HAP-1 (cell line): ENCODE data around the gene GALNT9.

ENCODE experiments used
- DNase-seq, 2 experiments: peaks; one replicate each; pipeline ENCODE4 v3.0.0-alpha.2; 2016 to 2020; ENCODE audit warnings: low spot score in 2 of 2
- H3K27me3 ChIP-seq: fragments of 250-450 bp; sonication (Bioruptor Pico); 2 replicates; pipeline ENCODE4 v1.5.1; 2020; ENCODE audit warnings: low read depth, mild to moderate bottlenecking, moderate library complexity
- H3K36me3 ChIP-seq: fragments of 250-450 bp; sonication (Bioruptor Pico); replicated peaks from 2 replicates; pipeline ENCODE4 v1.5.1; 2020; ENCODE audit warnings: mild to moderate bottlenecking
- H3K4me1 ChIP-seq: fragments of 250-450 bp; sonication (Bioruptor Pico); 2 replicates; pipeline ENCODE4 v1.5.1; 2020; ENCODE audit warnings: mild to moderate bottlenecking
- H3K4me3 ChIP-seq: fragments of 250-450 bp; sonication (Bioruptor Pico); 2 replicates; pipeline ENCODE4 v1.5.1; 2020; ENCODE audit warnings: mild to moderate bottlenecking, moderate library complexity
- H3K9me3 ChIP-seq: fragments of 250-450 bp; sonication (Bioruptor Pico); 2 replicates; pipeline ENCODE4 v1.5.1; 2020; ENCODE audit warnings: mild to moderate bottlenecking, moderate library complexity
- in situ Hi-C: fragments of 300-500 bp; cut with MboI; formaldehyde crosslinking; loops from 3 replicates; pipeline ENCODE4 v1.14.3; 2020; ENCODE audit warnings: low sequenced_read_pairs, inconsistent platforms, mixed read lengths

Gene GALNT9

DNA sequence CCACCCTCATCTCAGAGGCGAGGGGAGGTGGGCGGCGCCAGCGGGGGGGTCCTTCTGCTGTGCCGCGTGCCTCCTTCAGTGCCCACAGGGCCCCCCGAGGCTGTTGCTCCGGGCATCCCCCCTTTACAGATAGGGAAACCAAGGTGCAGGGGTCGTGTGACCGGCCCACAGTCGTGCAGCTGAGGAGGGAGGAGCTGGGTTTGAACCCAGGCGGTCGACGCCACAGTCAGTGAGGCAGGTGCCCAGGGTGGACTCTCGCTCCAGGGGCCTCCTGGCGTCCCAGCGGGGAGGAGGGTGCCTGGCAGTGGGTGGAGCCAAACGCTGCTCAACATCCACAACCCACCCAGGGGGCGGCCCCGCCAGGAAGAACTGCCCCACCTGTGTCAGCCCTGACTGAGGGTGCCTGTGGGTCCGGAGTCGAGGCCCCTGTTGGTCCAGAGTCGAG, 8.6 kb downstream of the GALNT9 start:
- in situ Hi-C loops = no loop called here
- Histone ChIP-seq H3K27me3 (peaks cover 23% of the 10 kb centered on the region), H3K9me3 (no peaks in the 10 kb centered on the region), H3K4me3 (no peak overlapping the region), H3K36me3 (no peaks in the 10 kb centered on the region), H3K4me1 (no peaks in the 10 kb centered on the region)
- DNase-seq = no peak

DNA sequence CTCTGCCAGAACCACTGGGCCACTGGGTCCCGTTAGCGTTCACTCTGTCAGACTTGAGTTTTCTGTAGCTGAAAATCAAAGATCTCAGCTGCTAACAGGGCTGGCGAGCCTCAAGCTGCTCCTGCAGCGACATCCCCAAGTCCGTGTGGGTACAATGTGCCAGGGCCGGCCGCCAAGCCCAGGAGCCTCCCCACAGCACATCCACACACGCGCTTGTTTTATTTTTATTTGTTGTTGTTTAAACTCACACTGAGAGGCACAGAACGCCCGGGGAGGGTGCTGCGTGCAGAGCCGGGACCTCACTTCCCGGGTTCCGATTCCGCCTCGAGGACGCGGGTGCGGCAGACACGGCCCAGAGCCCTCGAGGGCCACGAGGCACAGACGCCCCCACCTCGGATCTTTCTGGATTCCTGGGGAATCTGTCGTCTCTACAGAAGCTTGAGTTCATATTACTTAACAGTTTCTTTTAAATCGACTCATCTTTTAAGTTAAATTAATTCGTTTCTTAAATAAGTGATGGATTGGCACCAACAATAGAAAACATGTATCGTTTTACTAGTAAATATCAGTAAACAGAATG, 9.3 kb downstream of the GALNT9 start:
- DNase-seq = no peak
- no peaks in the 10 kb centered on the region for H3K4me1 ChIP-seq
- peaks cover 23% of the 10 kb centered on the region for H3K27me3 ChIP-seq
- H3K9me3 ChIP-seq = no peaks in the 10 kb centered on the region
- H3K4me3 ChIP-seq = no peak overlapping the region
- in situ Hi-C loops = no loop called here
- H3K36me3 ChIP-seq = no peaks in the 10 kb centered on the region

DNA sequence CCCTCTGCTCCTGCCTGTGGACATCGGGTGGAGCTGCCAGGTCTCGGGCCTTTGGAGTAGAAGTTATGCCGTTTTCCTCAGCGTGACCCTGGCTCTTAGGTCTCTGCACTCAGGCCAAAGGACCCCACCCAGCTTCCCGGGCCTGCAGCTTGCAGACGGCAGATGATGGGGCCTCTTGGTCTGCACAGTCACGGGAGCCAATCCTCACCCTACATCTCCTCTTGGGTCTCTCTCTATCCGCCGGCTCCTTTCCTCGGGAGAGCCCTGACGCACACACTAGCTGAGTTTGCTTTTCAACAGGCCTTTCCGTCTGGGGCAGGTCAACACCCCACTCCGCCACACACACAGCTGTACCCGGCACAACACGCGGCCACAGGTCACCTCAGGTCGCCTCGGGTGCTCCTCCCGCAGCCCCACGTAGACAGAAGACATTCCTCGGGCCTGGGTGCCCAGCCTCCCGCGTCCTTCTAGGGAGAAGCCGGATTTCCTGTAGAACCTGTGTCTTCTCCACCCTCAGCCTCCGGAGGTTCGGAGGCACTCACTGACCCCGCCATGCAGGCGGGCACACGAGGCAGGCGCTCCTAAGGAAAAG, 9.9 kb downstream of the GALNT9 start:
- no peak for DNase-seq
- Histone ChIP-seq H3K27me3 (peaks cover 23% of the 10 kb centered on the region), H3K4me3 (no peak overlapping the region), H3K36me3 (no peaks in the 10 kb centered on the region), H3K9me3 (no peaks in the 10 kb centered on the region), H3K4me1 (no peaks in the 10 kb centered on the region)
- in situ Hi-C loops = no loop called here

DNA sequence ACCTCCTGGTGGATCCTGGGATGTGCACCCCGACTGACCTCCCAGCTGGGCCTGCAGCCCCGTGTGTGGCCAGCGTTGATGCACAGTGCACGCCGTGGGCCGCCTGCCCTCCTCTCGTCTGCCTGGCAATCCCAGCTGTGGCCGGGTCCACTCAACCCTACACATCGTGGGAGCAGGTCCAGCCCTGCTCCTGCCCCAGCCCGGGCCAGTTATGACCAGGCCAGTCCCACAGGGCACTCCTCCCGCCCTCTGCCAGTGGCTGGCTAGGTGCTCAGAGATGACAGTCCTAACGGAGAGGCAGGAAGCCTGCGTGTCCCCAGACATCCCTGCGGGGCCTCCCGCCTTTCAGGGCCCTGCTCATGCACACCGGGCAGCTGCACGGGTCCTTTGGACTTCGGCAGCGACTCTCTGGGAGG, 10.8 kb downstream of the GALNT9 start:
- no peaks in the 10 kb centered on the region for H3K36me3 ChIP-seq
- in situ Hi-C loops = no loop called here
- no peak for DNase-seq
- no peak overlapping the region for H3K4me3 ChIP-seq
- H3K4me1 ChIP-seq = no peaks in the 10 kb centered on the region
- H3K9me3 ChIP-seq = no peaks in the 10 kb centered on the region
- H3K27me3 ChIP-seq = peaks cover 23% of the 10 kb centered on the region

DNA sequence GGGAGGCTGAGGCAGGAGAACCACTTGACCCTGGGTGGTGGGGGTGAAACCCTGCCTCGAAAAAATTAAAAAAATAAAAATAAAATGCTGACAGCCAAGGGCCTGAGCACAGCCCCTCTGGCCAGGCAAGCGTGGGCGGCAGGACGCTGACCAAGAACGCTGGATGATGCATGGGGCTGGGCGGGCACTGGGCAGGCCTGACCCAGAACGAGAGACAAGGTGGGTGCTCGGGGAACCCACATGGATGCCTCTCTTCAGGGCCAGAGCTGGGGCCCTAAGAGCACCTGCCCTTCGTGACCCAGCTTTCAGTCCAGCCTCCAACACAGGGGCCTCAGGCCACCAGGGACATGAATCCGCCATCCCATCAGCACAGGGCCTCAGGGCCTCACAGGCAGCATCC, 11.3 kb downstream of the GALNT9 start:
- no peak for DNase-seq
- Histone ChIP-seq H3K4me1 (no peaks in the 10 kb centered on the region), H3K9me3 (no peaks in the 10 kb centered on the region)

DNA sequence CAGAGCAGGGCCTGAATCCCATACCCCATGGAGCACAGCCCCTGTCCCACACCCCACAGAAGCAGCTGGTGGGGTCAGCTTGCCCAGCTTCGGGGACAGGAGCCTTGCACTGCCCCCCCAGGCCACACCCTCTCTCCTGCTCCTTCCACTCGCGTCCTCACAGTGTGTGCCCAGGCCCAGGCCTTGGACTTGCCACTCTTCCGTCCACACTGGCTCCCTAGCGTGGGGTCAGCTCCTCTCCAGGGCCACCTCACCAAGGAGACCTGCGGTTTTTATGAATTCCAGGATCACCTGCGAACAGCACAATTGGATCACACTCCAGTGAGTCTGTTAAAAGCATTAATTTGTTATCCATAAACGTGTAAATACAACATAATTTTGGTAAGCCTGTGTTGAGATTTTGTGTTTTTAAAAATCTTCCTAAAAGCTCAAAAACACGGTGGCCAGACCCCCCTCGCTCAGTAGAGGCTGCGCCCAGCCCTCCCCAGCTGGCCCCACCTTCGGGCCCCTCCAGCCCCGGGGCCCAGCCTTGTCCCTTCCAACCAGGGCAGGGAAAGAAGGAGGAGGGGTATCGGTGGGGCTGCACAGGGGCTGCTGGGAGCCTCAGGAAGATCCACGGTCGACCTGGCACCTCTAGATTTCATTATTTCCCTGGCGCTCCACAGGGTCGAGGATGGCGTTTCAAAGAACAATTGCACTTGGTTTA, 12.0 kb downstream of the GALNT9 start:
- Histone ChIP-seq H3K4me1 (no peaks in the 10 kb centered on the region), H3K27me3 (peaks cover 17% of the 10 kb centered on the region), H3K4me3 (no peak overlapping the region), H3K36me3 (no peaks in the 10 kb centered on the region), H3K9me3 (no peaks in the 10 kb centered on the region)
- in situ Hi-C loops = no loop called here
- DNase-seq = no peak

More for the DNA sequence above, 11.3 kb downstream of the GALNT9 start:
- Histone ChIP-seq H3K4me3 (no peak overlapping the region), H3K36me3 (no peaks in the 10 kb centered on the region), H3K27me3 (peaks cover 19% of the 10 kb centered on the region)
- in situ Hi-C loops = no loop called here

DNA sequence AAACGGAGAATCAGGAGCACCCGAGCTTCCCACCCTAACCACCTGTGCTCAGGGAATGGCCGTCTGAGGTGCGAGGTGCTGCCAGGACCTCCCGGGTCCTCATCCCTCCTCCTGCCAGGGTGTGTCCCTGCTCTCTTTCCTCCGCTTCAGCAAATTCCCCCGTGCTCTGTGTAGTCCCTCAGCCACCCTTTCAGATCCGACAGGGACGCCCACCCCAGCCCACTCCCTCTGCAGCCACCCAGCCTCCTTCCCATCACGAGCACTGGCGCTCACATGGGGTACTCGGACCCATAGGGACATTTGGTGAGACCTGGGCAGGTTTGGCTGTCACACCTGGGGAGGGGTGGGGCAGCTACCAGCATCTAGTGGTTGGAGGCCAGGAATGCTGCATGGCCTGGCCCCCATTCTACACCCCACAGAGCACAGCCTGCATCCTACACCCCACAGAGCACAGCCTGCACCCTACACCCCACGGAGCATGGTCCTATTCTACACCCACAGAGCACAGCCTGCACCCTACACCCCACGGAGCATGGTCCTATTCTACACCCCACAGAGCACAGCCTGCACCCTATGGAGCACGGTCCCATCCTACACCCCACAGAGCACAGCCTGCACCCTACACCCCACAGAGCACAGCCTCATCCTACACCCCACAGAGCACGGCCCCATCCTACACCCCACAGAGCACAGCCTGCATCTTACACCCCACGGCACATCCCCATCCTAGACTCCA, 12.7 kb downstream of the GALNT9 start:
- in situ Hi-C loops = no loop called here
- H3K4me3 ChIP-seq = no peak overlapping the region
- H3K9me3 ChIP-seq = no peaks in the 10 kb centered on the region
- peaks cover 15% of the 10 kb centered on the region for H3K27me3 ChIP-seq
- no peaks in the 10 kb centered on the region for H3K4me1 ChIP-seq
- no peaks in the 10 kb centered on the region for H3K36me3 ChIP-seq
- no peak for DNase-seq

DNA sequence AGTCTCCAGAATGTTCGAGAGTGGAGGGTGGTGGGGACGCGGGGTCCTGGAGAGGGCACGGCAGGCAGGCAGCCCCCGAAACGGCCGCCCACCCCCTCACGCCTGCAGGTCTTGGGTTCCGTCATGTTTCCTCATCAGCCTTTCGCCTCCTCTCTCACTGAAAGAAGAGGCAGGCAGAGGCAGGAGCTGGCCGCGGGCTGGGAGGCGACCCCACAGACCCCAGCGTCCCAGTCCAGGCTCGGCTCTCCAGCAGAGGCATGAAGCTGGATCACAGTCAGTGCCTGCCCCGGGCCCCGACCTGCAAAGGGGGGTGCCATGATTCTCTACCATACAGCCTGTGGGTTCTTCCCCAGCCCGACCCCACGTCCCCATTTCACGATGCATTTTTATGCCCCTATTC, 13.4 kb downstream of the GALNT9 start:
- H3K4me1 ChIP-seq = no peaks in the 10 kb centered on the region
- in situ Hi-C loops = no loop called here

DNA sequence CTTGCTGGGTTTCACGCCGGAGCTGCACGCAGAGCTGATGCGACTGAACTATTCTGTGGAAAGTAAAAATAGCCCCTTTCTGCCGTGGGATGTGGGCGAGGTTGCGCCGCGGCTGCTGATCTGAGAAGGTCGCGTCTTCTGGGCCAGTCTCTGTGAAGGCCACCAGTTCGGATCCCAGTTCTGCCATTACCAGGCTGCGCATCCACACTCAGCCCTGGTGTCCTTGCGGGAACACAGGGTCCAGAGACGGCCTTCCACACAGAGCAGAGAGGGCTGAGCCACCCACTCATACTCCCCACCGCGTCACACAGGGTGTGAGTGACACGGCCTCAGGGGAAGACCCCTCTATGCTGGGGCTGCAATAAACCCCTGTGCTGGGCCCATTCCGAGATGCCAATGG, 13.9 kb downstream of the GALNT9 start:
- in situ Hi-C loops = no loop called here
- H3K27me3 ChIP-seq = peaks cover 15% of the 10 kb centered on the region
- no peak overlapping the region for H3K4me3 ChIP-seq
- H3K9me3 ChIP-seq = no peaks in the 10 kb centered on the region
- H3K36me3 ChIP-seq = no peaks in the 10 kb centered on the region
- DNase-seq = no peak
- H3K4me1 ChIP-seq = no peaks in the 10 kb centered on the region

More for the DNA sequence above, 13.4 kb downstream of the GALNT9 start:
- Histone ChIP-seq H3K4me3 (no peak overlapping the region), H3K36me3 (no peaks in the 10 kb centered on the region), H3K9me3 (no peaks in the 10 kb centered on the region), H3K27me3 (peaks cover 15% of the 10 kb centered on the region)
- DNase-seq = no peak

DNA sequence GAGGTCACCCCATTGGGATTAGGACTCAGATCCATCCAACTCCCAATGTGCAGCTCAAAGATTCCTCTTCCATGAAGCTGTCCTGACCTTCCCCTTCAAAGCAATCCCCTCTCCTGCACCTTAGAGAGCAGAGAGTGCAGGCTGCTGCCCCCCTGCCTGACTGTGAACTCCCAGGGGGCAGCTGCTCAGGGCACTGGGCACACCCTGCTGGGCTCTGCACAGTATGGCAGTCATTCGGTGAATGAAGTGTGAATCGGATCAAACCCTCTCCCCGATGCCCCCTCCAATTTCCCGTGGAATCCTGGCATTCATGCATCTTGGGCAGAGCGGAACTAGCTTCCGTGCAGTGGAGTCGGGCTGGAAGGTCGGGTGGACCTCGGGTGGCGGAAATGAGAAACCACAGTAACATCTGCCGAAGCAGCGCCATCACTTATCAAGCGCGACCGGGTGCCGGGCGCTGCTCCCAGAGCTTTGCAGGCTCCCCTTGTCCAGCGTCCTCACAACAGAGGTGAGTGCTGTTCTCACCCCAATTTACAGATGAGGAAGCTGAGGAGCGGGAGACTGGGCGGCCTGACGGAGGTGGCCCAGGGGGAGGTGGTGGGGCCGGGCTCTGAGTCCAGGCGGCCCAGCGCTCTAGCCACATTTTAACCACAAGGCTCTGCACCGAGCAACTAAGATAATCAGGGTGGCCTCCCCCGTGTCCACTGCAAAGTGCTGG, 14.7 kb downstream of the GALNT9 start:
- in situ Hi-C loops = no loop called here

DNA sequence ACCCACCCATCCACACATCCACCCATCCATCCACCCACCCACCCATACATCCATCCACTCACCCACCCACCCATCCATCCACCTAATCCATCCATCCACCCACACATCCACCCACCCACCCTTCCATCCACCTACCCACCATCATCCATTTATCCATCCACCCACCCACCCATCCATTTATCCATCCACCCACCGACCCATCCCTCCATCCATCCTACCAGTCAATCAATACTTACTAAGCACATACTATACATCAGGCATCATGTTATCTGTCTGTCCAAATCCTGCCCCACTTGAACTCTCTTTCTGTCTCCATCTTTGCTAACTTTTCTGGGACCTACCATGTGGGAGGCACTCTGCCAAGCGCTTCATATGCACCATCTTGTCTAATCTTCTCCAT, 15.4 kb downstream of the GALNT9 start:
- DNase-seq = no peak
- in situ Hi-C loops = no loop called here

More for the DNA sequence above, 14.7 kb downstream of the GALNT9 start:
- H3K4me3 ChIP-seq = no peak overlapping the region
- no peak for DNase-seq
- H3K27me3 ChIP-seq = peaks cover 10% of the 10 kb centered on the region
- H3K36me3 ChIP-seq = no peaks in the 10 kb centered on the region
- no peaks in the 10 kb centered on the region for H3K9me3 ChIP-seq
- no peaks in the 10 kb centered on the region for H3K4me1 ChIP-seq

DNA sequence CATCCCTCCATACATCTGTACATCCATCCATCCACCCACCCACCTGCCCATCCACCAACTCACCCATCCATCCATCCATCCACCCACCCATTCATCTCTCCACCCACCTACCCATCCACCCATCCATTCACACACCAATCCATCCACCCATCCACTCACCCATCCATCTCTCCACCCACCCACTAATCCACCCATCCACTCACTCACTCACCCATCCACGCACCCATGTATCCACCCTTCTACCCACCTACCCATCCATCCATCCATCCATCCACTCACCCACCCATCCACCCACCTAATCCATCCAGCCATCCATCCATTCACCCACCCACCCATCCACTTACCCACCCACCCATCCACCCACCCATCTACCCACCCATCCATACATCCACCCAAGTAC, 16.2 kb downstream of the GALNT9 start:
- H3K4me3 ChIP-seq = no peak overlapping the region
- H3K36me3 ChIP-seq = no peaks in the 10 kb centered on the region
- DNase-seq = no peak
- no peaks in the 10 kb centered on the region for H3K9me3 ChIP-seq
- in situ Hi-C loops = no loop called here
- peaks cover 3% of the 10 kb centered on the region; the same call in 1 of the 2 replicates for H3K27me3 ChIP-seq
- H3K4me1 ChIP-seq = no peaks in the 10 kb centered on the region

More for the DNA sequence above, 15.4 kb downstream of the GALNT9 start:
- Histone ChIP-seq H3K36me3 (no peaks in the 10 kb centered on the region), H3K4me3 (no peak overlapping the region), H3K27me3 (peaks cover 8% of the 10 kb centered on the region; the same call in 1 of the 2 replicates), H3K4me1 (no peaks in the 10 kb centered on the region), H3K9me3 (no peaks in the 10 kb centered on the region)

DNA sequence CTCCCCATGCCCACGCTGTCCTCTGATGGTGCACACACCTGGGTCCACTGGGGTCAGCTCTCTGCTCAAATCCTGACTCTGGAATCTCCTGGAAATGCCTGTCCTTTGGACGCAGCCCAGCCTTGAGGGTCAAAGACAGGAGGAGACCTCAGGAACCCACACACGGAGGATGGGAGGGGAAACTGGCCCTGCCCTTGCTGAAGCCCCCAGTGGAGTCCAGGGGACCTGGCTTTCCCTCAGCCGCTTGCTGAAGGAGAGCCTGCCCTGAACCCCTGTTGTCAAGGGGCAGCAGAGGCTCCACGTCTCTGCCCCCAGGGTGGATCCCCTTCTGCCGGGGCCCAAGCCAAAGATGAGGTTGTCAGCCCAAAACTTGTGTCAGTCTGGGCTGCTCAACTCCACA, 16.9 kb downstream of the GALNT9 start:
- no peaks in the 10 kb centered on the region for H3K4me1 ChIP-seq
- in situ Hi-C loops = no loop called here
- H3K9me3 ChIP-seq = no peaks in the 10 kb centered on the region
- H3K27me3 ChIP-seq = peaks cover 3% of the 10 kb centered on the region; the same call in 1 of the 2 replicates
- no peaks in the 10 kb centered on the region for H3K36me3 ChIP-seq
- no peak for DNase-seq
- no peak overlapping the region for H3K4me3 ChIP-seq
